Vagina (tissue), 2 donors: ENCODE measurements around the gene KRTAP10-5. TPM values are rescaled to one million over a fixed set of nuclear protein-coding genes. Genes with fewer than 3 reads are reported as not detected.
"Not testable (repeated sequence)": the region's sequence is repeated elsewhere in the genome, so short reads cannot be mapped to it uniquely, and the experiment has no call there.

Experiments used
- DNase-seq, 2 donors: peaks; one replicate each; pipeline ENCODE4 v3.0.0-alpha.2; 2017; ENCODE audit errors: extremely low spot score in 2 of 2
- H3K27ac ChIP-seq: fragments of 200-600 bp; sonication (generic); one replicate; pipeline ENCODE4 v1.5.1; 2019
- H3K27me3 ChIP-seq: fragments of 200-600 bp; sonication (generic); one replicate; pipeline ENCODE4 v1.5.1; 2019
- H3K36me3 ChIP-seq, 2 donors: fragments of 200-600 bp; sonication (generic); one replicate each; pipeline ENCODE4 v1.5.1; 2017 to 2019
- H3K4me1 ChIP-seq: fragments of 200-600 bp; sonication (generic); one replicate; pipeline ENCODE4 v1.5.1; 2019
- H3K4me3 ChIP-seq, 2 donors: fragments of 200-600 bp; sonication (generic); 1 replicate in 1 of 2; 2 replicates in 1 of 2; pipeline ENCODE4 v1.5.1; 2016 to 2019
- H3K9me3 ChIP-seq: fragments of 200-600 bp; sonication (generic); one replicate; pipeline ENCODE4 v1.5.1; 2019
- POLR2A ChIP-seq, 2 donors: fragments of 450-650 bp; IDR thresholded peaks; one replicate each; pipeline ENCODE4 v1.6.1; 2017; ENCODE audit warnings: antibody characterized with exemption in 2 of 2, mild to moderate bottlenecking in 2 of 2, moderate library complexity in 2 of 2
- POLR2AphosphoS5 ChIP-seq, 2 donors: sonication (generic); formaldehyde crosslinking; IDR thresholded peaks; one replicate each; pipeline ENCODE4 v1.9.0; 2017; ENCODE audit warnings: antibody characterized with exemption in 2 of 2, mild to moderate bottlenecking in 2 of 2, low read depth in 1 of 2; ENCODE audit not compliant: insufficient read depth in 1 of 2
- intact Hi-C: fragments of 100-400 bp; cut with DNase I; formaldehyde crosslinking; loops from one replicate; pipeline ENCODE4 v1.15.1; 2023
- total RNA-seq: library from RNA; depleted of rRNA; stranded (reverse); fragments of >200 nt; gene quantifications from one replicate; pipeline ENCODE4 v1.2.3, GENCODE V29; 2016
- TF ChIP-seq, protein P1 (sequence below), 3 experiments: fragments of 450-650 bp in 2 of 3; fragments of 200-600 bp in 1 of 3; sonication (generic) in 1 of 3; IDR thresholded peaks; one replicate each; pipeline ENCODE4 v1.5.1; 2017 to 2019; ENCODE audit warnings: antibody characterized with exemption in 3 of 3, mild to moderate bottlenecking in 2 of 3, moderate library complexity in 2 of 3

The KRTAP10-5 gene
- total RNA-seq, 1 donor from 2014 or later, result not detected

DNA sequence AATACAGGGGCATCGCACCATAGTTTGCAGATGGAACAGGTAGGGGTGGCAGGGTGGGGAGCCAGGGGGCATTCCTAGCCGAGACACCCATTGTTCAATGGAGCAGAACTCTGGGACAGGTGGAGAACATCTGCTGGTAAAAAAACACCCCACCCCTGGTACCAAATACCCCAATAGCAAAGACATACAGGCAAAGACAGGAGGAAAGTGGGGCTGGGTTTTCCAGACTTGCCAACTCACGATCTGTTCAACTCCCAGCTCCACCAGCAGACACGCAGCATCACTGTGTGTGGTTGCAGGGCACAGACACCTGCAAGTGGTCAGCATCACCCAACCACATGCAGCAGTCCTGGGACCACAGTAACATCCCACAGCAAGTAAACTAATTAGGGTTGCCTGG is 31.1 kb upstream of the KRTAP10-5 start:
- TF ChIP-seq POLR2AphosphoS5 (IDR thresholded peaks at IDR 0.05; ENCODE audit: insufficient read depth in 1 of 2, low read depth in 1 of 2) (no peak), POLR2A (IDR thresholded peaks at IDR 0.05) (no peak)
- TF ChIP-seq, protein P1, sequence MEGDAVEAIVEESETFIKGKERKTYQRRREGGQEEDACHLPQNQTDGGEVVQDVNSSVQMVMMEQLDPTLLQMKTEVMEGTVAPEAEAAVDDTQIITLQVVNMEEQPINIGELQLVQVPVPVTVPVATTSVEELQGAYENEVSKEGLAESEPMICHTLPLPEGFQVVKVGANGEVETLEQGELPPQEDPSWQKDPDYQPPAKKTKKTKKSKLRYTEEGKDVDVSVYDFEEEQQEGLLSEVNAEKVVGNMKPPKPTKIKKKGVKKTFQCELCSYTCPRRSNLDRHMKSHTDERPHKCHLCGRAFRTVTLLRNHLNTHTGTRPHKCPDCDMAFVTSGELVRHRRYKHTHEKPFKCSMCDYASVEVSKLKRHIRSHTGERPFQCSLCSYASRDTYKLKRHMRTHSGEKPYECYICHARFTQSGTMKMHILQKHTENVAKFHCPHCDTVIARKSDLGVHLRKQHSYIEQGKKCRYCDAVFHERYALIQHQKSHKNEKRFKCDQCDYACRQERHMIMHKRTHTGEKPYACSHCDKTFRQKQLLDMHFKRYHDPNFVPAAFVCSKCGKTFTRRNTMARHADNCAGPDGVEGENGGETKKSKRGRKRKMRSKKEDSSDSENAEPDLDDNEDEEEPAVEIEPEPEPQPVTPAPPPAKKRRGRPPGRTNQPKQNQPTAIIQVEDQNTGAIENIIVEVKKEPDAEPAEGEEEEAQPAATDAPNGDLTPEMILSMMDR (IDR thresholded peaks at IDR 0.05), result no peak
- H3K27me3 ChIP-seq, result no peaks in the 10 kb centered on the region
- H3K27ac ChIP-seq, result no peak overlapping the region
- intact Hi-C loops, result no loop called here
- H3K4me1 ChIP-seq, result no peaks in the 10 kb centered on the region
- H3K36me3 ChIP-seq, result no peaks in the 10 kb centered on the region
- no peak overlapping the region for H3K4me3 ChIP-seq
- peak in 1 of 2 donors; percentile 58 for DNase-seq
- peaks cover 5% of the 10 kb centered on the region for H3K9me3 ChIP-seq

DNA sequence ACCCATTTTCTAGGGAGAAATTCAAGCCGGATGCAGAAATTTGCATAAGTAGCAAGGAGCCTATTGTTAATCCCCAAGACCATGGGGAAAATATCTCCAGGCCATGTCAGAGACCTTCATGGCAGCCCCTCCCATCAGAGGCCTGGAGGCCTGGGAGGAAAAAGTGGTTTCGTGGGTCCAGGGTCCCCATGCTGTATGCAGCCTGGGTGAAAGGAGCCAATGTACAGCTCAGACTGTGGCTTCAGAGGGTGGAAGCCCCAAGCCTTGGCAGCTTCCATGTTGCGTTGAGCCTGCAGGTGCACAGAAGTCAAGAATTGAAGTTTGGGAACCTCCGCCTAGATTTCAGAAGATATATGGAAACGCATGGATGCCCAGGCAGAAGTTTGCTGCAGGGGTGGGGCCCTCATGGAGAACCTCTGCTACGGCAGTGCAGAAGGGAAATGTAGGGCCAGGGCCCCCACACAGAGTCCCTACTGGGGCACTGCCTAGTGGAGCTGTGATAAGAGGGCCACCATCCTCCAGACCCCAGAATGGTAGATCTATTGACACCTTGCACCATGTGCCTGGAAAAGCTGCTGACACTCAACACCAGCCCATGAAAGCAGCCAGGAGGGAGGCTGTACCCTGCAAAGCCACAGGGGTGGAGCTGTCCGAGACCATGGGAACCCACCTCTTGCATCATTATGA is 29.9 kb upstream of the KRTAP10-5 start:
- H3K27ac ChIP-seq, DNase-seq, H3K4me1 ChIP-seq, H3K36me3 ChIP-seq, H3K4me3 ChIP-seq, intact Hi-C loops, H3K9me3 ChIP-seq, H3K27me3 ChIP-seq: not testable (repeated sequence)

DNA sequence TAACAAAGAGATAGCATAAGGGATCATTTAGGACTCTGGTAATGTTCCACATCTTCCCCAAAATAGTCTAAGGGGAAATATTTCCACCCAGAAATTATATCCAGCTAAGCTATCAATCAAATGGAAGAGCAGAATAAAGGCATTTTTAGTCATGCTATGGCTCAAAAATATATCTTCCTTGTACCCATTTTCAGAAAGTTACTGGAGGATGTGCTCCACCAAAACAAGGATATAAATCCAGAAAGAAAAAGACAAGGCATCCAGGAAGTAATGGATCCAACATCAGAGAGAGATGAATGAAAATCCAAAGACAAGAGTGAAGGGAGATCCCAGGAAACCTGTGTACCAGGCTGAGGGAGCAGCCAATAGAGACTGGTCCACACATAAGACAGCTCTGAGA is 28.8 kb upstream of the KRTAP10-5 start:
- DNase-seq, result no peak
- H3K4me1 ChIP-seq, result no peaks in the 10 kb centered on the region
- peaks cover 5% of the 10 kb centered on the region for H3K9me3 ChIP-seq
- no peaks in the 10 kb centered on the region for H3K27me3 ChIP-seq
- no peaks in the 10 kb centered on the region for H3K36me3 ChIP-seq
- H3K4me3 ChIP-seq, result no peak overlapping the region
- no peak overlapping the region for H3K27ac ChIP-seq
- intact Hi-C loops, result no loop called here
- TF ChIP-seq POLR2AphosphoS5 (IDR thresholded peaks at IDR 0.05; ENCODE audit: insufficient read depth in 1 of 2, low read depth in 1 of 2) (no peak), POLR2A (IDR thresholded peaks at IDR 0.05) (no peak)
- TF ChIP-seq, protein P1 (IDR thresholded peaks at IDR 0.05), result no peak

DNA sequence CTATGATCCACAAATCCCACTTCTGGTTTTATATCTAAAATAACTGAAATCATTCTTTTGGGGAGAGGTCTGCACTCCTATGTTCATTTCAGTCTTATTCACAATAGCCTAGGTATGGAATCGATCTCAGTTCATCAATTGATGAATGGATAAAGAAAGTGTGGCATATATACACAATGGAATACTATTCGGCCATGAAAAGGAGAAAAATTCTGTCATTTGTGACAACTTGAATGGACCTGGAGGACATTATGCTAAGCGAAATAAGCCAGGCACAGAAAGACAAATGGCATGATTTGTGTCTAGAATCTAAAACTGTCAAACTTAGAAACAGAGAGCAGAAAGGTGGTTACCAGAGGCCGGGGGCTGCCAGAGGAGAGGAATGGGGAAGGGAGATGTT is 26.1 kb upstream of the KRTAP10-5 start:
- Histone ChIP-seq H3K4me3 (no peak overlapping the region), H3K27ac (no peak overlapping the region), H3K4me1 (no peaks in the 10 kb centered on the region), H3K36me3 (no peaks in the 10 kb centered on the region), H3K27me3 (no peaks in the 10 kb centered on the region), H3K9me3 (no peaks in the 10 kb centered on the region)
- intact Hi-C loops, result no loop called here
- DNase-seq, result no peak
- TF ChIP-seq POLR2AphosphoS5 (IDR thresholded peaks at IDR 0.05; ENCODE audit: insufficient read depth in 1 of 2, low read depth in 1 of 2), result no peak
- no peak for TF ChIP-seq POLR2A (IDR thresholded peaks at IDR 0.05)
- TF ChIP-seq, protein P1 (IDR thresholded peaks at IDR 0.05), result no peak

DNA sequence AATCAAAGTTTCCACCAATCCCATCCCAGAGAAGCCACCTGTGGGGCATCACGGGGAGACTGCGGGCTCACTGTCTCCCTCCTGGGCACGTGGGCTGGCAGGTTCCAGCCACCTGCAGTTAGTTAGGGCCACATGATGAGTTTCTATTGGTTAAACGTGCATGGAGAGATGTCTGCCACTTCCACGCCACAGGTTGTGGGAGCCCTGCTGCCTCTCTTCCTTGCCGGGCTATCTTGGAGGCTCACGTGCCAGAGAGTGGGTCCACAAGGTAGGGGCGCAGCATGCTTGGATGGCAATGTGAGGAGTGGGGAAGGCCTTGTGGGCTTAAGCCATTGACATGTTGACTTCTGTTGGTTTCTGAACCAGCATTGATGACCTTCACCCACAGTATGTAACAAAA is 23.5 kb upstream of the KRTAP10-5 start:
- no peaks in the 10 kb centered on the region for H3K36me3 ChIP-seq
- H3K4me3 ChIP-seq, result no peak overlapping the region
- peak in 1 of 2 donors; percentile 62 for DNase-seq
- H3K4me1 ChIP-seq, result no peaks in the 10 kb centered on the region
- H3K27ac ChIP-seq, result no peak overlapping the region
- no peaks in the 10 kb centered on the region for H3K27me3 ChIP-seq
- TF ChIP-seq POLR2A (IDR thresholded peaks at IDR 0.05) (no peak), POLR2AphosphoS5 (IDR thresholded peaks at IDR 0.05; ENCODE audit: insufficient read depth in 1 of 2, low read depth in 1 of 2) (no peak)
- TF ChIP-seq, protein P1 (IDR thresholded peaks at IDR 0.05), result no peak
- intact Hi-C loops, result no loop called here
- H3K9me3 ChIP-seq, result no peaks in the 10 kb centered on the region
